Epidermal melanocyte (primary cell): ENCODE measurements around the gene MAFB.

Experiments
- DNase-seq: peaks from one replicate; pipeline ENCODE4 v3.0.0; 2011; ENCODE audit warnings: low spot score; ENCODE audit not compliant: insufficient read length

The MAFB gene

DNA sequence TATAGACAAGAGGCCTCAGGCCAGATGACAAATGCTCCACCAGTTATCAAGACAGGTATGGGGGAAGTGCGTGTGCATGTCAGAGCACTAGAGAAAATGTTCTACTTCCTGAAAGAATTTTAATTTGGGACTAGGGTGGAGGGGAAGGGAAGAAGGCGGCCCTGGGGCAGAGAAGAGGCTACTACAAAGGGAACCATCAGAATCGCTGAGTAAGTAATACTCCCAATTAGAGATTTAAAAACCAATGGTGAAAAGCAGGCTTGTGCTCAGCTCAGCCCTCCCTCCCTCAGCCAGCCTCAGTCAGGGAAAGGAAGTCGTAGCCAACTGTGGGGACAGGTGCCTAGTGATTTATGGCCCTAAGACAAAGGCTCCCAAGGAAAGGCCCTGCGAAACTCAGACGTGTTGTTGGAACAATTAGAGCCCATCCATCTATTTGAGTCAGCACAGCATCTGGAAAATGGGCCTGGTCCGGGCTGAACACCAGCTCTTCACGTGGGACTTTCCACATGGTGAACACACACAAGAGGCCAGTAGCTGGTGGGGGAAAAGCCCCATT, 15.0 kb upstream of the MAFB start:
- no peak for DNase-seq

DNA sequence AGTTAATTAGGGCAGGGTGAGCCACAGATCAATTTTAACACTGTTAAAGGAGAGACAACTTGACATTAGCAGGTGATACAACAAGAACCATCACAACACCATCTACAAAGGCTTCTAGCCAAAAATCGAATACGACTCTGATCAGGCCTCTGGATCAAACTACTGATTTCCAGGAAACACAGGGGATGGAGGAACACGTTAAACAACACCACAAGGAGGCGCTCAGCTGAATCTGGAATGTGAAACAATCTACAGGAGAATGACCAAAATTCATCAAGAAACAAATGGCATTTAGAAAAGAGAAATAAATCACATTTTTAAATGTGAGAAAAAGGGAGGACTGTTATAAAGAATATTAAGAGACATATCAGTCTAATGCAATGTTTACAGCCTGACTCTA, 13.5 kb upstream of the MAFB start:
- DNase-seq: no peak

DNA sequence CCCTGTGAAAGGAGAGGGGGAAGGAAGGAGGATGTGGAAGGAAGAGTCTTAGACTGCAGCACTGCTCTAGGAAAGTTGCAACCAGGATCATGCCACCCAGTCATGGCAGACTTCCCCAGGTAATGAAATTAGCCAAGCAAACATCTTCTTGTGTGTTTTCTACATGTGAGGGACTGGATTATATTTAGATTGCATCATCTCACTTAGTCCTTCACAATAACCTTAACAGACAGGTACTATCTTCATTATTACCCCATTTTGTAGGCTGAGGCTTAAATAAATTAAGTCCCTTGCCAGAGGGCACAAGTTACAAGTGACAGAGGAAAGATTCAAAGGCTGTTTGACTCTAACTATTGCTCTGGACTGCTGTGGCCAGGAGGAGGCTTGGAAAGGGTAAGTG, 9.7 kb upstream of the MAFB start:
- DNase-seq: no peak

DNA sequence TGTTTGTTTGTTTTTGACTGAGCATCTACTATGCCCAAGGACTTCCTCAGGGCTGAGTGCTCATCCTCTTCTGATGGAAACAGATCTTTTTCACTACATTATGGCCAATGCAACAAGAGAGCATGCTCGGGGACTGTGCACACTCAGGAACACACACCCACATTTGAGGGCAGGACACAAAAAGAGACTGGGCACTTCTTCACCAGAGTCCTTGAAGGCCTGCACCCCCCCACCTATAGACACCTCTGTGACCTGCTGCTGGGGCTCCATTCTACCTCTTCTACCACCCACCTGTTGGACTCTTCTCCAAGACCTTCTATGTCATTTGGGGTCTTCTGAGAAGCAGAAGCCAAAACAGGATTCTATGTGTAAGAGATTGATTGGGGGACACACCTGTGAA, 9.2 kb upstream of the MAFB start:
- no peak for DNase-seq

DNA sequence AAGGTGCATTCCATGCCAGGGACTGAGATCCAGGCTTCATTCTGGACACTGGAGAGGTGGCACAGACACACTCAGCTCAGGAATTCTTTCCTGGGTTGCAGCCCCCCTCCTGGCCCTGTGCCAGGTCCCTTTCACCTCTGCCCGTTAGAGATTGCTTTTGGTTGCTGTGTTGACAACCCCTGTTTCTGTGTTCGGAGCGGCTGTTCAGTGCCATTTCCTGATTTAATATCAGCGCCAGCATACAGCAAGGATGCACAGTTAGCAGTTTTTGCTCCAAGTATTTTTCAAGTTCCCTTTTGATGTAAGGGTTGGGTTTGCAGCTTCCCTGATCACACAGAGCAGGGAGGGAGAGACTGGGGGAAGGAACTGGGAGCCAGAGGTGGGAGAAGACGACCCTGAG, 8.5 kb upstream of the MAFB start:
- DNase-seq: no peak

DNA sequence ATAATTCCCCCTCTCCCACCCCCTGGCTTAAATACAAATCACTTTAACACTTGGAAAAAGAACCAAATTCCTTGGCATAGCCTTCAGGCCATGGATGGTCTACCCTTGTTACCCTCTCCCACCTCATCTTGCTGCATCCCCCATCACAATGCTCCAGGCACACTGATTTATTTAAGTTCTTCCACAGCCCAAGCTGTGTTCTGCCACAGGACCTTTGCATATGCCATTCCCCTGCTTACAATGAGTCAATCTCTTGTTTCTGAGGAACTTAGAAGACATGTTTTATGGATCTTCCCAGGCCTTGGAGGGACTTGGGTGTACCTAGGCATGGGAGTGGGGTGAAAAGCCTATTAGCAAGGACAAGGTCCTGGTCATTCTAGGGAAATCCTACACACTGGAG, 6.2 kb upstream of the MAFB start:
- no peak for DNase-seq

DNA sequence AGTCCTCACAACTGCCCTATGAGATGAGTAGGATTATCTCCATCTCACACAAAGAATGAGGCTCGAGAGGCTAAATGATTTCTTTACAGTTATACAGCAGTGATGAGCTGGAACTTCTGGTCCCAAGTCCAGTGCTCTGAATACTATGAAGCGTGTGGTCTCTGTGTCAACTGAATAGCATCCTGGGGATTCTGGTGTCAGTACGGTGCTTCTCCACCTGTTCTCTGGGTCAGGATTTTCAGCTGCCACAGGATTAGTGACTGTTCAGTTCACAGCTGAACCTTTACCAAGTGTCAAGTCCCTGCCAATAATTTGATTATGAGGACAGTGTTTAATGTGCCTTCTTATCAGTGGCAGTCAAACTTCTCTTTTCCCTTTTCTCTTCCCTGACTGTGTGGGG, 5.2 kb upstream of the MAFB start:
- no peak for DNase-seq

DNA sequence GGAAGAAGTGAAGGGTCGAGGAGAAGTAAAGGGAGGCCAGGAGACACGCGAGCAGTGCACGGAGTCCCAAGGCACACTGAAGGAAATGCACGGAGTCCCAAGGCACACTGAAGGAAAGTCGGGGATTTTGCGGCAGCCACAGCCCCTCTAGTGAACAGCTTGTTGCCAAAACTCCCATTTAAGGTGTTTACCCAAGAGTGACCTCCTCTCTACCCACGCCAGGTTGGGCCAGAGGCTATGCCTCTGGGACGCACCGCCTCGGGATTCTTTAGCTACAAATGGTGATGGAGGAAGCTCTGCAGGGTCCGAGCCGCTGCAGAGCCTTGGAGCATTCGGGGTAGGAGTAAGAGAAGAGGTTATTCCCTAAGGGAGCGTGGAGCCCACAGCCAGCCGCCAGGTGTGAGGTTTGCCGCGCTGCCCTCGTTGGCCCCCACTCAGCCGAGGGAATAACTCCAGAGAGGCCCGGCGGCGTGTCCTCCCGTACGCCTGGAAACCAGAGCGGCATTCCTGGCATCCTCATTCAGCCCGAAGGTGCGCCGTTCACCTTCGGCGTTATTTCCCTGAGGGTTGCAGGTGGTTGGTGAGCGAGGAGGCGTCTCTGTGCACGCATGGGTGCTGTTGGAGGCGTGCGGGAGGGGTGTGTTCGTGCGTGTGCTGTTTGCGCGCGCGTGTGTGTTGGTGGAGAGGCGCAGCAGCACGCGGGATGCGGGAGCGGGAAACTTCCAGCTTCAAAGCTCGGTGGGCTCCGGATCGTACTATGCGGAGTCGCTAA, 3.4 kb upstream of the MAFB start:
- no peak for DNase-seq

DNA sequence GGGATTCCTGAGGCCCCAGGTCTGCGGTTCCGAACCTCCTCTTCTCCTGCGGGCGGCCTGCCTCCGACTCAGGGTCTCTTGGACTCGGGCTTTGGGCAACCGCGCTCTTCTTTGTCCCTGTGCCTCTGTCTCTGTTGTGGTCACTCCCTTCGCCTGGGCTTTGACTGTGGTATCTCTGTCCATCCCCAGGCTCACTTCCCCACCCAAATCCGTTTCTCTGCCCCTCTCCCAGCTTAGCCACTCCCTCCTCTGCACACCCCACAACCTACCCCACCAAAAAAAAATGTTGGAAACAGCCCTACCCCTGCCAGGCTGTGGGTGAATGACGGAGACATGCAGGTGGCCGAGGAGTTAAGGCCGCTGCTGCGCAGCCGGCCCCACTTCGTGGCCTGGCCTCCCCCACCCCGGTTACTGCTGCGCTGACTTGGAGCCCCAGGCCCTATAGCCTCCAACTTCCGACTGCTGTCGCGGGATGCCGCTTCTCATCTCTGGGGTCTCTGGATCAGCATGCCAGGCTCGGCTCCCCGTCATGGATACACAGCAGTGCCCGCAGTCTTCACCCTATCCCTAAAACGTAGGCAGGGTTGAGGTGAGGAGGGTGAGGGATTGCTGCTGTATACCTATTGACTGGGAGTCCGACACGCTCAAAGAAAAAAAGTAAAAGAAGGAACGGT, 2.7 kb upstream of the MAFB start:
- no peak for DNase-seq

DNA sequence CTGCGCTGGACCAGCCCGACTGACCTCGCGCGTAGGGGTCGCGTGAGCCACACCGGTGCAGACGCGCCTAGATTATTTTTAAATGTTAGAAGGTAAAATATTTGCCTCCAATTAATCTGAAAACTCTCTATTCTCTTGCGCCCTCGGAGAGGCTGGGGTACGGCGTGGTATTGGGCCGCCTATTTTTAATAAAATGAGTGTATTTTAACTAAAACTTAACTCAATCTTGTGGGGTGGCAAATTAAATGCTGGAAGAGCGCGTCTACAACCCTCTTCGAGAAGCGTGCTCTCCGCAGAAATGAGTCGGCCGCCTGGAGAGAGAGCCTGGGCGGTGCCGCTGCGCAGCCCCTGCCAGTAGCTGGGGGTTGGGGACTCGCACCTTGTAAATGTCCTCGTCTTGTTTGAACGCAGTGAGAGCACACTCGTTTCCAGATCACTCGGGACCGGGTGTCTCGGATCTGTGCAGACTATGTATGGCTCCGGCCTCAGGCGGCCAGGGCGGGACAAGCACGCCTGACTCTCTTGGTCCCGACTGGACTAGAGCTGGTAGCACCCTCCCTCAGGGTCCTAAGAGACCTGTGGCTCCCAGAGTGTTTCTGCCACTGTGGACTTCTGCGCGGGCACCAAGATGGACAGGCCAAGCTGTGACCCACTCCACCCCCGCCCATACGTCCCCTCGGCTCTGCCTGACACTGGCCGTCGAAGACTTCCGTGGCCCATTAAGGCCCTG, 2.0 kb upstream of the MAFB start:
- no peak for DNase-seq

DNA sequence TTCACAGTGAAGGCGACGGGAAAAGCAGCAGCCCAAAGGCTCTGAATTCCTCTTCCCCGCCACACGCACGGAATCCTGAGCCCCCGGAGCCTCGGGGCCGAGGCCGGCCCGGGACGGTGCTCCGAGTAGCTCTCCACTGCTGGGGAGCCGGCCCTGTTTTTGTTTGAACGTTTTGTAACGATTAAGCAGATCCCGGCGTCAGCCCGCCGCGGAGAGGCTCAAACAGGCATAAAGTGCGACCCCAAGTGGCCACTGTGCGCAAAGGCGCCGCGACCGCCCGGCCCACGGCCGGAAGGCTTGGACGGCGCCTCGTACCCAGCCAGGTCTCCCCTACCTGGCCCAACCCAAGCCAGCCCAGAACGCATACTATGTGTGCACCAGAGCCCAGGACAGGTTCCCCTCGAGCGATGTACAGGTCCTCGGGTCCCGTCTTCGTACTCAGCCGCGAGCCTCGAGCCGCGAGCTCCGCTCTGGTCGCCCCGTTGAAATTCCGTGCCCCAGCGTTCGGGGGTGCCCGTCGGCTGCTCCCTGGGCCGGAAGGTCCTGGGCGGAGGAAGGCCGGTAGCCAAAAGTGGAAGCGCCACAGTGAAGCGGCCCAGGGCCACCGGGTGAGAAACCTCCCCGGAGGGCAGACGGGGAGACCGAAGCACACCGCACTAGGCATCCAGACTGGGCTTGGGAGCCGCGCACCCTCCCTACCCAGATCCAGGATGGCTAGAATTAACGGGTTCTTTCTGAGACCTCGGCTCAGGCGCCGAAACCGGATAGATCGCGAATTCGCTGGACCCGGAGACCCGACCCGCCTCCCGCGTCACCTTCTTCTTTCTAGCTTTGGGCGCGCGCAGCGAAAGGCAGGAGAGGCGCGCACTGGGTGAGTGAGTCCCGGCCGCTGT, 1.2 kb upstream of the MAFB start:
- DNase-seq: peak; percentile 81

DNA sequence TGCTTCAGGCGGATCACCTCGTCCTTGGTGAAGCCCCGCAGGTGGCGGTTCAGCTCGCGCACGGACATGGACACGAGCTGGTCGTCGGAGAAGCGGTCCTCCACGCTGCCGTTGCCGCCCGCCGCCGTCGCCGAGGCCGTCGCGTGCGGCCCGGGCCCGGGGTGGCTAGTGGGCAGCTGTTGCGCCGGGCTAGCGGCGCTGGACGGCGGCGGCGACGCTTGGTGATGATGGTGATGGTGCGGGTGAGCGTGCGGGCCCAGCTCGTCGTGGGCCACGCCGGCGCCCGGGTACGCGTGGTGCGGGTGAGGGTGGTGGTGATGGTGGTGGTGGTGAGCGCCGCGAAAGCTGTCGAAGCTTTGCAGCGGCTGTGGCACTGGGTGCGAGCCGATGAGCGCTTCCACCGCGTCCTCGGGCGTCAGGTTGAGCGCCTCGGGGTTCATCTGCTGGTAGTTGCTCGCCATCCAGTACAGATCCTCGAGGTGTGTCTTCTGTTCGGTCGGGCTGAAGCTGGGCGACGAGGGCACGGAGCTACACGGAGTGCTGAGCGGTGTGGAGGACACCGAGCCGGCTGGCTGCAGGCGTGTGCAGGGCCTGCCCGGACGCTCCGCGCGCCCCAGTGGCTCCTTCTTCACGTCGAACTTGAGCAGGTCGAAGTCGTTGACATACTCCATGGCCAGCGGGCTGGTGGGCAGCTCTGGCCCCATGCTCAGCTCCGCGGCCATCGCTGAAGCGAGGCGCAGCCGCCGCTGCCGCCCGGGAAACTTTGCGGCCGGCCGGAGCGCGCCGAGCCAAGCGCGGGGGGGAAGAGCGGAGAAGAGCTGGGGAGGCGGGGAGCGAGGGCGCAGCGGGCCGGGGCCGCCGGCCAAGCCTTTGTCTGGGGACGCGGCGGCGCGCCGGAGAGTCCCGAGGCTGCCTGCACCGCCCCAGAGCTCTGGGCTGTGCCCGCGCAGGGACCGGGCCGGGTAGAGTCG, 622 bp downstream of the MAFB start:
- no peak for DNase-seq

DNA sequence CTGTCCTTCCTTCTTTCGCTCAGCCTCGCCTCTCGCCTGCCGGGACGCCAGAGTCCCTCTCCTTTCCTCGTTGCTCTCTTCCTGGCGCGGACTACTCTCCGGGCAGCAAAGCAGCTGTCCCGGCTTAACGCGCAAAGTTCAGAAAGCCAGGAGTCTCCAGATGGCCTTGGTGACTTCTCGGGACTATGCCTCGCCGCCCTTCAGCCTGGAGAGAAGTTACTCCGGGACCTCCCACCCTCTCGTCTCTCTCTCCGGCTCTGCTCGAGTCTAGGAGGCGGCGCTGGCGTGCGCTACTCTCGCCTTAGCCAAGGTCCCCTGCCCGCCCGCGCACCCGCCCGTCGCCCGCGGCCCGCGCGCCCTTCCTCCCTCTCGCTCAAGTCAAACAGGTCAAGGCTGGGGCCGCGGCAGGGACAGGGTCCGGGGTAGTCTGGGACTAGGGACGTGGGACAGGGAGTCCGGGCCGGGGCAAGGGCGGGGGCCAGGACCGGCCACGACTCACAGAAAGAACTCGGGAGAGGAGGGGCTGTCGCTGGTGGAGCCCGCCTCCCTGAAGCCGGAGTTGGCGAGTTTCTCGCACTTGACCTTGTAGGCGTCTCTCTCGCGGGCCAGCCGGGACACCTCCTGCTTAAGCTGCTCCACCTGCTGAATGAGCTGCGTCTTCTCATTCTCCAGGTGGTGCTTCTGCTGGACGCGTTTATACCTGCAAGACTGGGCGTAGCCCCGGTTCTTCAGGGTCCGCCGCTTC, 1.5 kb downstream of the MAFB start:
- no peak for DNase-seq

DNA sequence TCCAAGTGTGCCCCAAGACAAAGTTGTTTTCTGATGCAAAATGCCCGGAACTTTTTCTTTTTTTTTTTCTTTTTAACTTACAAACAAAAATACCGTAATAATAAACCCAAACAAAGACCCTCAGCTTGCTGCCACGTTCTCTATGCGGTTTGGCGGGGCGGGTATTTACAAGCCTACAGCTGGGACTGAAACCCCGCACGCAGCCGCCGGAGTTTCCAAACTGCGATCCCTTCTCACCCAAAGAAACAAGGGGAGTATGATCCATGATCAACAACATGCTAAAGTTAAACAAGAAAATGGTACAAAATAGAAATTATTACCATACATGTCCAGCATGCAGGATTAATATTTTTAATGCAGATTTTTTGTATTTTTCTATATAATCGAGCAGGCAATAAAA, 2.1 kb downstream of the MAFB start:
- no peak for DNase-seq

DNA sequence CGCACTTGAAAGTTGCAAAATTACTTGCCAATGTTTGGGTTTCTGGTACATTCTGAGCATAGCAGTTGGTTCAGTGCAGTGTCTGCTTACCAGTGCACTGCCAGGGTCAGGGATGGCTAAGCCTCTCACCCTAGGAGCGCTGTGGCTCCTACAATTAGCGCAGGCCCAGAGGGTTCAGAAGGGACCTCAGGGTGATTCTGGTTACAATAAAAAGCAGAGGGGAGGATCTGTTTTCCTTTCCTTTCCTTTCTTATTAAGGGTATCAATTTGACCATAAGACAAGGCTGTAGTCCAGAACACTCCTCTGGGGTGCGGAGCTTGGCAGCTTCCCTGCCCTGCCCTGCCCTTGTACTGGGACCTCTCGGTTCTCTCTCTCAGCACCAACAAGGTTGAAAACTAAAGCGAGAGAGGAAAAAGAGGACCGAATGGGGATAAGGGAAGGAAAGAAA, 2.6 kb downstream of the MAFB start:
- no peak for DNase-seq

DNA sequence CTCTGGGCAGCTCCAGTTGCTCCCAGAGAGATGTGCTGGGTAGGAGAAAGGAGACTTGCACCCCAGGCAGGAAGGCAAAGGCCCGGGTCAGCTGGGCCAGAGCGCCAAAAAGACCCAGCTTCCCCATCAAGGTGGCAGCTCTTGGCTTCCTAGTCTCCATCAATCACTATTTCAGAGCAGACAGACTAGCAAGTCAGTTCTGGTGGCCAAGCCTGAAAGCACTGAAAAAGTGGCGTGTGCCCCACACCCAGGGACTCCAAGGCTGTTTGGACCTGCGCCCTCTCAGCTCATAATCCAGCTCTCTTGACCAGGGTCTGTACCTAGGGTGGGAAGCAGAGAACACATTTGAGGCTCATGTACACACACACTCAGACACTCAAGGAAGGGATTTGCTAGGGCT, 3.7 kb downstream of the MAFB start:
- no peak for DNase-seq

DNA sequence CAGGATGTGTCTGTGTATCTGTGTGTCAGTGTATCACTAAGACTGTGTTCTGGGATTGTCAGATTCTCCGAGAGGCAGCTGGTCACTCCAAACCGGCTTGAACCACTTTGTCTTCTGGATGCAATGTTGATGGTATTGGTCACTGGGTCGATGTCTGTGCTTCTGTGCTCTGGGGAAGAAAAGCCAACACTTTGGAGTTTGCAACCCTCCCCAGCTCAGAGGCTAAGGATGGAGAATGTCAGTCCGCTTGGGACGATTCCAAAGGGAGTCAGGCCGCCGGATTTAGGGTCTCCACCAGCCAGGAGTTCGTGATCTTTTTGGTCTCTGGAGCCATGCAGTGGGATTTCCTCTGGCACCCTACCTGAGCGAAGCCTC, 5.2 kb downstream of the MAFB start:
- DNase-seq: no peak

DNA sequence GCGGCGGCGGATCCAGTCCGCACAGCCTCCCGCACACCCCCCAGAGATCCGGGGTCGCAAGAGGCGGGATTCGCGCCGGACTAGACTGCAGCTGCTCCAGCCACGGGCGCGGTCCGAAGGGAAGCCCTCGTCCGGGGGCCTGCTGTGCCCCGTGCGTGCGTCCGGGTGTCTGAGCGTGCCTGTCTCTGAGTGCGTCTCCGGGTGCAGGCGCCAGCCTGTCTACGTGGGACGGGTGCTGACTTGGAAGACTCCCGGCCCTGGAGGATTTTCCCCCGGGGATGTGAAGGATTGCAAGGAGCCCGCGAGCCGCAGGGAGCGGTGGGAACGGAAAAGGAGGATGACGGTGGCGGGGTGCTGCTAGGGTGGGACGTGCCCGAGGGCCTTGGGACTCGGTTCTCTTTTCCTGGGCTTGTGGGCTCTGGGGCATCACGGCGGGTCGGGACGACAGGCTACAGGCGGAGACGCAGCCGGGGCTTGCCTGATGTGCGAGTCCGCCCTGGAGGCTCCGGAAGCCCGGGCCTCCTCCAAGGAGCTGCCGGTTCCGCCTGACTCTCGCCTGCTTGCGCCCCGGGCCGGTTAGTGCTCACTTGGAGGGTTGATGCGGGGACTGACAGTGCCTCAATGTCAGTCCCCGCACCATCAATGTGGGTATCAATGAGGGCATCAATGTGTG, 5.7 kb downstream of the MAFB start:
- DNase-seq: no peak
